ENCODE results near the gene NAA80.

DNA sequence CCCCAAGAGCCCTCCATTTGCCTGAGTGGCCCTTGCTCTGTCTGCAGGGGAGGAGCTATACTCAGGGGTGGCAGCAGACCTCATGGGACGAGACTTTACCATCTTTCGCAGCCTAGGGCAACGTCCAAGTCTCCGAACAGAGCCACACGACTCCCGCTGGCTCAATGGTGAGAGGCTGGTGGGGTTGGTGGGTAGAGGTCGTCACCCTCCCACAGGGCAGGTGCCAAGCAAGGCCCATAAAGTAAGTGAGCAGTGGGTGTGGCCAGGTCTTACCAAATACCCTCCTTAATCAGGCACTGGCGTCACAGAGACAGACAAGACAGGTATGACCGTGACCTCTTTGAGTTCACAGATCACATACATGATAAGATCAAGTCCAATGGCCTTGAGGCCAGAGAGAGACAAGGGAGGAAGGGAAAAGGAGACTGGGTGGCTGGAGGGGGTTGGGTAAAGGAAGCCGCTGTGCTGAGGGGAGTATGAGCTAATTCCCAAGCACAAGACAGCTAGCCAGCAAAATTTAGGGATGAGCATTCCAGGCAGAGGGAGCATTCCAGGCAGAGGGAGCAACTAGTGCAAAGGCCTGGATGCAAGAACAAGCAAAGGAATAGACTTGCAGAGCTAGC, 27.8 kb downstream of the NAA80 start:
- no peak for TF ChIP-seq POLR2A (IDR thresholded peaks at IDR 0.05; ENCODE audit: low read length)
- TF ChIP-seq CTCF (IDR thresholded peaks at IDR 0.05): no peak
- no peak for TF ChIP-seq EP300 (IDR thresholded peaks at IDR 0.05)
- TF ChIP-seq ZSCAN20 (CRISPR knock-in tag; IDR thresholded peaks at IDR 0.05): no peak
- TF ChIP-seq CEBPB (IDR thresholded peaks at IDR 0.05): no peak
- no peak for TF ChIP-seq NFE2L2 (conservative IDR thresholded peaks at IDR 0.05; ENCODE audit: low read length)
- no peak for TF ChIP-seq RAD21 (conservative IDR thresholded peaks at IDR 0.05 in 1 of 2, IDR thresholded peaks at IDR 0.05 in 1 of 2)
- no peak for TF ChIP-seq HDAC2 (IDR thresholded peaks at IDR 0.05)
- TF ChIP-seq, protein P1, sequence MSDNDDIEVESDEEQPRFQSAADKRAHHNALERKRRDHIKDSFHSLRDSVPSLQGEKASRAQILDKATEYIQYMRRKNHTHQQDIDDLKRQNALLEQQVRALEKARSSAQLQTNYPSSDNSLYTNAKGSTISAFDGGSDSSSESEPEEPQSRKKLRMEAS (IDR thresholded peaks at IDR 0.05): no peak
- TF ChIP-seq, protein P2, sequence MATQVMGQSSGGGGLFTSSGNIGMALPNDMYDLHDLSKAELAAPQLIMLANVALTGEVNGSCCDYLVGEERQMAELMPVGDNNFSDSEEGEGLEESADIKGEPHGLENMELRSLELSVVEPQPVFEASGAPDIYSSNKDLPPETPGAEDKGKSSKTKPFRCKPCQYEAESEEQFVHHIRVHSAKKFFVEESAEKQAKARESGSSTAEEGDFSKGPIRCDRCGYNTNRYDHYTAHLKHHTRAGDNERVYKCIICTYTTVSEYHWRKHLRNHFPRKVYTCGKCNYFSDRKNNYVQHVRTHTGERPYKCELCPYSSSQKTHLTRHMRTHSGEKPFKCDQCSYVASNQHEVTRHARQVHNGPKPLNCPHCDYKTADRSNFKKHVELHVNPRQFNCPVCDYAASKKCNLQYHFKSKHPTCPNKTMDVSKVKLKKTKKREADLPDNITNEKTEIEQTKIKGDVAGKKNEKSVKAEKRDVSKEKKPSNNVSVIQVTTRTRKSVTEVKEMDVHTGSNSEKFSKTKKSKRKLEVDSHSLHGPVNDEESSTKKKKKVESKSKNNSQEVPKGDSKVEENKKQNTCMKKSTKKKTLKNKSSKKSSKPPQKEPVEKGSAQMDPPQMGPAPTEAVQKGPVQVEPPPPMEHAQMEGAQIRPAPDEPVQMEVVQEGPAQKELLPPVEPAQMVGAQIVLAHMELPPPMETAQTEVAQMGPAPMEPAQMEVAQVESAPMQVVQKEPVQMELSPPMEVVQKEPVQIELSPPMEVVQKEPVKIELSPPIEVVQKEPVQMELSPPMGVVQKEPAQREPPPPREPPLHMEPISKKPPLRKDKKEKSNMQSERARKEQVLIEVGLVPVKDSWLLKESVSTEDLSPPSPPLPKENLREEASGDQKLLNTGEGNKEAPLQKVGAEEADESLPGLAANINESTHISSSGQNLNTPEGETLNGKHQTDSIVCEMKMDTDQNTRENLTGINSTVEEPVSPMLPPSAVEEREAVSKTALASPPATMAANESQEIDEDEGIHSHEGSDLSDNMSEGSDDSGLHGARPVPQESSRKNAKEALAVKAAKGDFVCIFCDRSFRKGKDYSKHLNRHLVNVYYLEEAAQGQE (IDR thresholded peaks at IDR 0.05): no peak
- TF ChIP-seq FOSL2 (IDR thresholded peaks at IDR 0.05): no peak
- no peak for TF ChIP-seq FOSL2 (CRISPR knock-in tag; IDR thresholded peaks at IDR 0.05)
- TF ChIP-seq BHLHE40 (IDR thresholded peaks at IDR 0.05; ENCODE audit: low read depth, low read length): no peak

Data from A549 (cell line).